EH (cell line): ENCODE results near the gene ZNF597.
A peak's percentile ranks its signal among the peaks of the same experiment; 100 is the strongest.
"Not testable (repeated sequence)": the region's sequence is repeated elsewhere in the genome, so short reads cannot be mapped to it uniquely, and the experiment has no call there.

Source experiments
- DNase-seq: peaks from one replicate; pipeline ENCODE4 v3.0.0-alpha.2; 2015; ENCODE audit warnings: low read depth

The ZNF597 gene

DNA sequence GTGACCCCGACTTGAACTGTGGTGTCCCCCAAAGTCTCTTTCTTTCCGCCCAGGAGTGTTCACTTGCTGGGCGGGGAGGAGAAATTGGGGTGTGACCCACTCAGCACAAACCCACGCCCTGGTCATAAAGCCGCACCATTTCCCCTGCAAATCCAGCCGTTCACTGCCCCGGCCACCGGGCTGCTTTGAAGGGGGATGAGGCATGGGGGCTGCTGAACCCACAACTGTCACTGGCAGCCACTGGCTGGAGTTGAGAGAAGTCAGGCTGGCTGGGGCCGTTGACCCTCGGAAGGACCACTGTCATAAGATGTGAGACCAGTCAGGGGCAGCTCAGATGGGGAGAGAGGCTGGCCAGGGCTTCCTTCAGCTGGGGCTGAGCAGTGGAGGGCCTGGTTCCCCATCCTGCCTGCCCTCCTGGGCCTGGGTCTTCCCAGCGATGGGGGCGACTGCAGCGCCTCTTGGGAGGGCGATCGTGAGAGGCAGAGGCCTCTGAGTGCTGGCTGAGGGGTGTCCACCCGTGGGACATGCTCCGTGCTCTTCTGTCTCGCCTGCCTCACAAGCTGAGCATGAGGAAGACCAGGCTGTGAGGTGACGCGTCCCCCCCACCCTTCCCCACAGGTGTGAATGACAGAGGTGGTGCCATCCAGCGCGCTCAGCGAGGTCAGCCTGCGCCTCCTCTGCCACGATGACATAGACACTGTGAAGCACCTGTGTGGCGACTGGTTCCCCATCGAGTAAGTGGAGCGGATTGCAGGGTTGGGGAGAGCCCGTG, 32.5 kb upstream of the ZNF597 start:
- no peak for DNase-seq

DNA sequence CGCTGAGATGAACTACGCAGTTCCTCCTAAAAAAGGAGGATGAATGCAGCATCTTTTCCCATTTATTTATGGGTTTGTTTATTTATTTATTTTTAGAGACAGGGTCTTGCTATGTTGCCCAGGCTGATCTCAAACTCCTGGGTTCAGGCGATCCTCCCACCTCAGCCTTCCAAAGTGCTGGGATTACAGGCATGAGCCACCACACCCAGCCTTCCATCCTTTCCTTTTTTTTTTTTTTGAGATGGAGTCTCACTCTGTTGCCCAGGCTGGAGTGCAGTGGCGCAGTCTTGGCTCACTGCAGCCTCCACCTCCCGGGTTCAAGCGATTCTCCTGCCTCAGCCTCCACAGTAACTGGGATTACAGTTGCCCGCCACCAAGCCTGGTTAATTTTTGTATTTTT, 31.6 kb upstream of the ZNF597 start:
- DNase-seq, result not testable (repeated sequence)

DNA sequence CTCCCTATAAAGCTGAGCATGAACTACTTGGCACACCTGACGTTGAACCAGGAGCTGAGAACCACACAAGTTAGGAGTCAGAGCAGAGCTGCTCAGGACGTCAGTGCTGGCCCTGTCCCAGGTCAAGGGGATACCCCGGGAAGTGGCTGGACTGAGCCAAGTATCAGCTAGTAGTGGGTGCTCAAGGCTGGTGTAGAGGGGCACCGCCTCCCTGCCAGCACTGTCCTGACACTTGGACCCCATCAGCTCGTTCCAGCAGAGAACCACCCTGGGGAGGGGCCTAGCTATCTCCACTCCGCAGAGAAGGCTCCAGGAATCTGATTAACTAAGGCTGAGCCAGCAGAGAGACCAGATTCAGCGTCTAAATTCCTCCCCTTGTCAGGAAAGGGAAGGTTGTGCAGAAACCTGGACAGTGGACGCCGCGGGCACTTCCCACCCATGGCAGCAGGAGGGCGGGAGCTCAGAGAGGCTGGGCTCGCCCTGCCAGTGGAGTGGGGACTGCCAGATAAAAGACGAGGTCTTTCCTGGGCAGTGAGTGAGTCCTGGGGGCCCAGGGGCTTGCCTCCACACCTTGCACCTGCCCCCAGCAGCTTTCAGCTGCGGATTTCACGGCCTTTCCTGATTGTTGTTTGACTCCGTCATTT, 31.0 kb upstream of the ZNF597 start:
- no peak for DNase-seq

DNA sequence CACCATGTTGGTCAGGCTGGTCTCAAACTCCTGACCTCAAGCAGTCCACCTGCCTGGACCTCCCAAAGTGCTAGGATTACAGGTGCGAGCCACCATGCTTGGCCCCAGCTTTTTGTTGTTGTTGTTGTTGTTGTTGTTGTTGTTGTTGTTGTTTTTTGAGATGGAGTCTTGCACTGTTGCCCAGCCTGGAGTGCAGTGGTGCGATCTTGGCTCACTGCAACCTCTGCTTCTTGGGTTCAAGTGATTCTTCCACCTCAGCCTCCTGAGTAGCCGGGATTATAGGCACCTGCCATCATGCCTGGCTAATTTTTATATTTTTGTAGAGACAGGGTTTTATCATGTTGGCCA, 30.3 kb upstream of the ZNF597 start:
- DNase-seq, result not testable (repeated sequence)

DNA sequence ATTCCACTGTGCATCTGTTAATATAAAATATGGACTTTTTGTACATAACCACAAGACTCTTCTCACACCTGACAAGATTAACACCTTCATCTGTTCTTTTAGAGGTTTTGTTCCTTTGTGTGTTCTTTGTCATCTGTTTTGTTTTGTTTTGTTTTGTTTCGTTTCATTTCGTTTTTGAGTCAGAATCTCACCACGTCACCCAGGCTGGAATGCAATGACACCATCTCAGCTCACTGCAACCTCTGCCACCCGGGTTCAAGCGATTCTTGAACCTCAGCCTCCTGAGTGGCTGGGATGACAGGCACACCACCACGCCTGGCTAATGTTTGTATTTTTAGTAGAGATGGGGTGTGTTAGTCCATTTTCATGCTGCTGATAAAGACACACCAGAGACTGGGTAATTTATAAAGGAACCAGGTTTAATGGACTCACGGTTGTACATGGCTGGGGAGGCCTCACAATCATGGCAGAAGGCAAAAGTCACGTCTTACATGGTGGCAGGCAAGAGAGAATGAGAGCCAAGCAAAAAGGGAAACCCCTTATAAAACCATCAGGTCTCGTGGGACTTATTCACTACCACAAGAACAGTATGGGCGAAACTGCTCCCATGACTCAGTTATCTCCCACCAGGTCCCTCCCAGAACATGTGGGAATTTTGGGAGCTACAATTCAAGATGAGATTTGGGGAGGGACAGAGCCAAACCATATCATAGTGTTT, 29.7 kb upstream of the ZNF597 start:
- DNase-seq, result peak; percentile 15

DNA sequence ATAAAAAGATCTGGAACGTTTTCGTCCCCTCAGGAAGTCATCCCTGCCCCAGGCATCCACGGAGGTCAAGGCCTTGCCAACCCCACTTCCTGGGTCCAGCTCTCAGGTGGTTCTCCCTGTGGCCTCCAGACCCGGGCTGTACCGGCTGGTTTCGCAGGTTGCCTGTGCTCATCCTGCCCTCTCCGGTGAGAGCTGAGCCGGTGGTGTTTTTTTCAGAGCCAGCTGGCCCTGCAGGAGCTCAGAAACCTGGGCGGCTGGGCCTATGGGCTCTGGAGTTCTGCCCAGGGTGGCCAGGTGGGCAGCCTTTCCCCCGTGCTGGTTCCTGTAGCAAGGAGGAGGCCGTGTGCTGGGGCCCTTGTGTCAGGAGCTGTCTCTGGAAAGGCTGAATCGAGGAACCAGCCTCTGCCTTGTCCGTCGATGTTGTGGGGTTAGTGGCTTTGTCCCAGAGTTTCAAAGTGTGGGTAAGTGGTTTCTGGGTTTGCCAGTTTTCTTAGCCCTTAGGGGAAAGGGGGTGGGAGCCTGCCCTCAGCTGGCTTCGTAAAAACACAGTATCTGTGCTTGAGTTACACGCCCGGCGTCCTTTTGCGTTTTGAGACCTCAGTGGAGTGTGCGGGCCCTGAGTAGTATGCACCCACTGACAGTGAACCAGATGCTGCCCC, 28.3 kb upstream of the ZNF597 start:
- DNase-seq, result no peak

DNA sequence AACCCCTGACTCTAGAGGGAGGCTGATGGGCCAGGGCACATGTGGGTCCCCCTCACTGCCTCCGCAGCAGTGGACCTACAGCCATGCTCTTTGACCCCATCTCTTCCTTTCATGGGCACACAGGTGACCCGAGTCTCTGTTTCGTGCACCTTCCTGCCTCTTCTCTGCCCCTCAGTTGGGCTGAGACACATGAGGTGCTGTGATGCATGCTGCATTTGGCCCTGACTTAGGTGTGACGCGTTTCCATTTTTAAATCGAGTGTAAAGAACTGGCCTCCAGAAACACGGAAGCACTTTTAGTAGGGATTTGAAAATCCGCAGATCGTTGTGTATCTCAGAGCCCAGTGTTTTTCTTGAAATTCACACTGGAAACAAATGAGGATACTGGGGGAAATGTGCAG, 27.4 kb upstream of the ZNF597 start:
- no peak for DNase-seq

DNA sequence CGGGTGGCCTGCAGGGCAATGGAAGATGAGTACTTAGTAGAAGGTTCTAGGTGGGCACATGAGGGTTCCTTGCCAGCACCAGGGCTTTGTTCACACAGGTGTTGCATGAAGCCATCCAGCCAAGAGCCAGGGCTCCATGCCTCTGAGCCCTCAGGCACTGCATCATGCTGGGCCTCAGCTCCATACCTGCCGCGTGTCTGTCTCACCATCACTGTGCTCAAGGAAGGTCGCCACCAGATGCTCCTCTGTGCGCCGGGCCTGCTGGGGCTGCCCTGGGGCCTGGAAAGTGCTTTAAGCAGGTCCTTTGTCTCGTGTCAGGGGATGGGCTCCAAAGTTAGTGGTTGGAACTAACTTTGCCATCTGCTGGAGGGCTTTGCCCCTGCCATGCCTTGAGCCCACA, 26.4 kb upstream of the ZNF597 start:
- no peak for DNase-seq

DNA sequence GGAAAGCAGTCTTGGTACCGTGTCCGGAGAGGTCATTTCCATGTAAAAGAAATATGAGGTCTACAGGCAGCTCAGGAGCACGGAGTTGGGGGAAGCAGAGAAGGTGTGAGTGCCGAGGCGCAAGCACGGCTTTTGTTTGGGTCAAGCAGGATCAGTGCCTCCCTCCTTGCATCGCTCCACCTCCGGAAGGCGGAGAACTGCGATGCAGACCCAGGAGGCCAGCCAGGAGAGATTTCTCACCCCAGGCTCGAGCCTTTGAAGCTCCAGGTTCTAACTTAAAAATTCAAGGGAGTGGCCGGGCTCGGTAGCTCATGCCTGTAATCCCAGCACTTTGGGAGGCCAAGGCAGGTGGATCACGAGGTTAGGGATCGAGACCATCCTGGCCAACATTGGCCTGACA, 25.2 kb upstream of the ZNF597 start:
- DNase-seq, result no peak

DNA sequence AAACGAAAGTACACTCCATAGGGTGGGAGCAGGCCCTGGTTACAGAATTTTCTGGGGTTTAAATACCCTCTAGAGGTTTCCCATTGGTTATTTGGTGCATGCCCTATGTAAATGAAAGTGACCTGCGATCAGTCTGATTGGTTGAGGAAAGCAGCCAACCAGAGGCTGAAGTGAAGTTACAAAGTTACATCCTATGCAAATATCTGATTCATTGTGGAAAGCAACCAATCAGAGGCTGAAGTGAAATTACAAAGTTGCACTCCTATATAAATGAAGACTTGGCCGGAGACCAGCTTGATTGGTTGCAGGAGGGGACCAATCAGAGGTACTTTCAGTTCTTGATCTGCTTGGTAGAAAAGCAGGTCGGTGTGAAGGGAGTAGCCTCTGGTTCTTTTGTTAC, 24.6 kb upstream of the ZNF597 start:
- DNase-seq, result peak; percentile 46

DNA sequence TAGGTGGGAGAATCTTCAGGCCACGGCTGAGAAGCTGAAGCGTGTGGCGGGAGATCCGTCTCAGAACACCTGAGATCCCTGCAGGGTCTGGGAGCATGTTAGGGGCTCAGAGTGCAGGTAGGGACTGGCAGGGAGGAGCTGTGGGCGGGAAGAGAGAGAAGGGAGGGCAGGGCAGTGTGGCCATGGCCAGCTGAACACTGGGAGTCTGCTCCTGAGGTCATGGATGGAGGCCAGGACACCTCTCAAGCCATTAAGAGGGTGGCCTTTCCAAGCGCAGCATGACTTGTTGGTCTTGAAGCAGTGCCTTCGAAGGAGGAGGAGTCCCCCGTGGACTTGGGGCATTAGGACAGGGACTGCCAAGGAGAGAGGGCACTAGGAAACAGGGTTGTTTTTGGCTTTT, 23.9 kb upstream of the ZNF597 start:
- no peak for DNase-seq

DNA sequence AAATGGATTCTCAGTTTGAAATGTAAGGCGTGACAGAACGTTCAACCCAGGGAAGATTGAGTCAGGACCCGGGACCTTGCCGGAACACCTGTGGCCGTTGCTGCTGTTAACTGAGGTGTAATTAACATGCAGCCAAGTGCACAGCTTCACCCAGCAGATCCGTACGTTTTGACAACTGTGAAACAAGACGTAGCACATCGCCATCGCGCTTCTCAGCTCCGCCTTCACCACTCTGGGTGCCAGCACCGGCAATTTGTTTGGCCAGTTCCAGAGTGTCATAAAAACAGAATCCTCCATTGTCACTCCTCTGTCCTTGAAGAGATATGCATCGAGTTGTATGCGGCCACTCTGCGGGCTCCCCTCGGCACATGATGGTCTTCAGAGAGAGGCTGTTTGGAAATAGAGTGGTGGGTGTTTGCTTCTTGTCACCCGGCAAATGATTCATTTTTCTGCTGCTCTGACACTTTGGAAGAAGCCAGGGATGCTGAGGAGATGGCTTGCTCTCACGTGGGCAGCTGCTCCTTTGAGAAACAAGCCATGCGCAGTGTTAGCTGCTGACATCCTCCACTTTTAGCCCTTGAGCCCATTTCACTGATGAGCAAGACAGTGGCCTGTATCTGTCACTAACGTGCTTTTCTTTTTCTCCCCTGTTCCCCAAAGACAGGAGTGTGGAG, 22.7 kb upstream of the ZNF597 start:
- no peak for DNase-seq

DNA sequence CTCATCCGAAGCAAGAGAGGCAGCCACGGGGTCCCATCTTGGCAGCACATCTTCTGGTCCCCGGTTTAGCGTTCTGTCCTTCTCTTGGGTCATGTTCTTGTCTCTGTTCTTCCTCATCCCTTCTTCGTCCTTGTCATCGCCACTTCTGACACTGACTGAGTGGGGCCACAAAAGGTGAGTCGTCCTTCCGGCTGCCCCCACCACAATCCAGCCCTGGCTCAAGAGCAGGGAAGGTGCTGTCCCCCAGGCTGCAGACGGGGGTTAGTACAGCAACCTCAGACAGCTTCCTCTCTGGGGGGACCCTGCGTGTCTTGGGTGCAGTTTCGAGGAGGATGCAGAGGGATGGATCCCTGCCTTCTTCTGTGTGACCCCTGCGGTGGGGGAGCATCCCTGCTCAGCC, 22.0 kb upstream of the ZNF597 start:
- no peak for DNase-seq

DNA sequence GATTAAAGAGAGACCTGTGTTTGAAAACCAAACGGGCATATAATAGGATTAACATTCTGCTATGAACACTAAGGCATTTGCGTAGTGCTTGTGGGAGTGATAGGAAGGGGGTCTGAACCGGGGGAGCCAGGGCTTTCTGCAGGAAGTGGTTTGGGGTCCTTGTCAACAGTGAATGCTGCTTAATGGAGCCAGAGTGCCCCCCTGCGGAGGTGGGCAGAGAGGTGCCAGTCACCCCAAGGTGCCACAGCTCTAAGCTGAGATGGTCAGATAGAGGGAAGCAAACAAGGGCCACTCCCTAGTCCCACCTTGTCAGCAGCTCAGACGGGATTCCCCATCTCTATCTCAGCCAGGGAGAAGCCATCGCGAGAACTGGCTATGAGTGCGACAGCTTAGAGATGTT, 17.8 kb upstream of the ZNF597 start:
- DNase-seq, result no peak

DNA sequence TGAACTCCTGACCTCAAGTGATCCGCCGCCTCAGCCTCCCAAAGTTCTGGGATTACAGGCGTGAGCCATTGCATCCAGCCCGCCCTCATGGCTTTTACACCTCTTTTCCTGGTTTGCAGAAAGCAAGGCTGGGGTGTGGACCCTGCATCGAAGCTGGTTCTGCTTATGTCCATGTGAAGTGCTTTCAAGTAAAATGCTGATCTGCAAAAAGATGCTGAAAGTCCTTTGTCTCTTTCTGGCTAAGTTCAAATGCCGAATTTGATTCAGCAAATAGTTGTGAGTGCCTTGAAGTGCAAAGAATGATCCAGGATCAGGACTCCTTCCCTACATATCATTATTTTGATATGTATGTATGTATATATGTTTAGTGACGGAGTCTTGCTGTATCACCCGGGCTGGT, 17.3 kb upstream of the ZNF597 start:
- no peak for DNase-seq

DNA sequence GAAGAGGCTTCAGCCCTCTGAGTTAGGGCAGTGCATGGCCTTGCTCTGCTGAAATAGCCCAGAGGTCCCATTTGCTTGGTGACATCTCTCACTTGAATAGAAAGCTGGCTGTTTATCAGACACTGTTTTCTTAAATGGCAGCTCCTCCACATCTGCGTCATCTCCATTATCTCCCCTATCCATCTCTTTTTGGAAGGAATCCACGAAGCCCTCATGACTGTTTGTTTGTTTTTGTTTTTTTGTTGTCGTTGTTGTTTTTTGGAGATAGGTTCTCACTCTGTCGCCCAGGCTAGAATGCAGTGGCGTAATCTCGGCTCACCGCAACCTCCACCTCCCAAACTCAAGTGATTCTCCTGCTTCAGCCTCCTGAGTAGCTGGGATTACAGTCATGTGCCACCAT, 16.8 kb upstream of the ZNF597 start:
- no peak for DNase-seq

DNA sequence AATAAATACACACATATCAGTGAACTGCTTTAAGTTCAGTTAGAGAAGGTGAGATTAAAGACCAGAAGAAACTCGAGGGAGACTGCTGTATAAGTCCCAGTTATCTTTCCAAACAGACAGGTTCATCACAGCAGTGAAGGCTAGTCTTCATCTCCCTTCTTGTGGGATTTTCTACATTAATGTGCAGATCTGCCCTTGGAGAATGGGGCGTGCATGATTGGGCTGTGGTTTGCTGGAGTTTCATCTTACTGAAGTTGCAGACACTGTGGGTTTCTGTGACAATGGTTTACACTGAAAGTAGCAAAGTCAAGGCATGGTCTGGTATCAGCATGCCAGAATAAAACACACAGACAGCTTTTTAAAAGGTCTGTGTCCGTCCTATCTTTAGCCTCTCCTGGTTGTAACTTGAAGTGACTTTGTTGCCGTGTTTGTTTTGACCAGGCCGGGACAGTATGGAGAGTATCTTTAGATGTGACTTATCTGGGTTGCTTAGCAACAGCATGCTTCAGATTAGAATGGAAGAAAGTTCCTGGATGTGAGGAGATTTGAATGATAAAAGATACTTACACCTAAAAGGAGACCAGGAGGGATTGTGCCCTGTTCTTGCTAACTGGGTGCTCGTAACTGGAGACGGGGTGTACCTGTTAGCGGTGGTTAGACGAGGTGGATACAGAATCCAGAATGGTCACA, 16.2 kb upstream of the ZNF597 start:
- peak; percentile 68 for DNase-seq

DNA sequence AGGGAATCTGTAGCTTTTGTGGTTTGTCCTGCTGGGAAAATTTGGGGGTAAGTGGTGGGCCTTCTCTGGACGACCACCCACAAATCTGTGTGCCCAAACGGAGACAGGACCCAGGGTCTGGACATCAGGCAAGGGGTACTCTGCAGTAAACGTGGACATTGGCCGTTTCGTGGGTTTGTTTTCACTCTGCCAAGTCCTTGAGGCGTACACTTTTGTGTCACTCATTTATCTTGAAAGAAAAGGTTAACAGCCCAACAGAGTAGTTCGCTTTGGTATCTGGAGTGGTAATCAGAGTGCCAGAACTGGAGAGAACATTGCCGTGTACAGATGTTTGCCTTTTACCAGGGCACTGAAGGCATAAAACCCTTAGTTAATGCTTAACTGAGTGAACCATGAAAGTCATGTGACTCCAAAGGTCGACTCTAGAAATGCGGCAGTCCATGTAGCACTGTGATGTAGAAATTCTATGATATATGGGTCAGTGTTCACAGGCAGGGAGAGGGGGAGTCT, 15.6 kb upstream of the ZNF597 start:
- DNase-seq, result peak; percentile 36

DNA sequence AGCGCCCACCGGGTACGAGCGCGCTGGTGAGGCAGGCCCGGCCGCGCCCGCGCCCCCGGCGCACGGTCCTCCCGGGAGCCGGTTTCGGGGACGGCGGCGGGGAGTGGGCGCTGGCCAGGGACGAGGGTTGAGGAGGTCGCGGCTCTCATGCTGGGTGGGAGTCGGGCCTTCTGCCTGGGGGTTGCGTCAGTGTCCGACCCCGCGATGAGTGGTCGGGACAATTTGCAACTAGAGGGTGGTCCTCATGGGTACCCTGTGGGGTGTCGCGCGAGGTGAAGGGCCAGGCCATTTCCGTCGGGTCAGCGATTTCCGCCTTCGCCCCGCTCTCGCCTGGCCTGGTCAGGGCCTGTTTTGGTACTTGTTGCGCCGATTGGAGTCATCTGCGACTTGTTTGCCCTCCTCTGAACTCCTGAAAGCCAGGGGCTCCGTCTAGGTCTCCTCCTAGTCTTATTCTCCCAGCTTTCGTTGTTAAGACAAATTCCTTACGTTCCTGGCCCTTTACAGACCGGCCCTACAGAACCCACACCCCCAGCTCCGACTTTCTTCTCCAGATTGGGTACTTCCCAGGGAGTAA, 15.1 kb upstream of the ZNF597 start:
- peak; percentile 75 for DNase-seq

DNA sequence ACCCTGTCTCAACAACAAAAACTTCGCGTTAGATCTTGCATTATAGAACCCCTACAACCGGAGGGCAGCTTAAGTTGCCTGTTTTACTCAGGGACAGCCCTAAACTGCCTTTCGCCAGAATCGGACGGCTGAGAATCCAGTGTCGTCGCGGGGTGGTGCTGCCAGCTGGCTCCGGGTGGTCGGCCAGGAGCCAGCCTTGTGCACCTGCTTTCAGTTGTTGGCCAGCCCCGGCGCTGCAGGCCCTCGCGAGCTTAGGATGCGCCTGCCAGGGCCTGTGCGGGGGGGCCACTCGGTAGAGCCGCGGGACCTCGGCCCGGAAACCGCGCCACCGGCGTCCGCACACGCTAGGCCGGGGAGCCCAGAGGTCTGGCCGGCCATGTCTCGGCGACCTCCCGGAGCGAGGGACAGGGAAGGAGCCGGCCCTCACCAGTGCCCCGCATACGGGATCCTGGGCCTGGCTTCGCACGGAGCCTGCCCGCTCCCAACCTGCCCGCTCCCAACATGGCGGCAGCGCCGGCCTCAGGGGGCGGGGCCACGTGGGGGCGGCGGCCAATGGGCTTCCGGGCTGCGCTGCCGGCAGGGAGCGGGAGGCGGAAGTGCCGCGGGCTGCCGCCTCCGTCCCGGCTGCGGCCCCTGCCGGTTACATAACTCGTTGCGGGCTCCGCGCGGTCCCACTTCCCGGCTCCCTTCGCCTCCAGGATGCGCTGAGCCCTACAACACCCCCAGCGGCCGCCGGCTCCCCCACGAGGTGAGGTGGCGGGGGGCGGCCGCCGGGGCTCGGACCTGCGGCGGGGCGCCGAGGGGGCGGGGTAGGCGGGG, 14.3 kb upstream of the ZNF597 start:
- peak; percentile 90 for DNase-seq
